ENCODE data around the gene HMG20B.

Gene HMG20B

DNA sequence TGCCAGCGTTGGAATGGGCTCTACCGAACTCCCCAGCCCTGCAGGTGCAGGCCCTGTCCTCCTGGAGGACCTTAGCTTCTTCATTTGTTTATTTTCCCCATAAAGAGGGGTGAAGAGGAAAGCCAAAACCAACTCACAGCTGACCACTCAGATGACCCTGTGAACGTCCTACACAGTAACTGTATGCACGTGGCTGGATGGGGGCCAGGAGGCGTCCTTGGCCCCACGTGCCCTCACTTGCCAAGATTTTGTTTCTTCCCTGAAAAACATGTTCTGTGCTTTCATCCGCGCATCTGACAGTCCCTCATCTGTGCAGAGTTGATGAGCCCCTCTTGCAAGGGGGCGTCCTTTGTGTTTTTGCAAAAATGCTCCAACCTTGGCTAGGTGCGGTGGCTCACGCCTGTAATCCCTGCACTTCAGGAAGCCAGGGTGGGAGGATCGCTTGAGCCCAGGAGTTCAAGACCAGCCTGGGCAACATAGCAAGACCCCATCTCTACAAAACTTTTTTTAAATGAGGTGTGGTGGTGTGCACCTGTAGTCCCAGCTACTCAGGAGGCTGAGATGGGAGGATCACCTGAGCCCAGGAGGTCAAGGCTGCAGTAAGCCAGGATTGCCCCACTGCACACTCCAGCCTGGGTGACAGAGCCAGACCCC, 39.1 kb upstream of the HMG20B start:
- Mint-ChIP-seq H3K4me1 (no peaks in the 10 kb centered on the region), H3K27me3 (no peaks in the 10 kb centered on the region), H3K36me3 (ENCODE audit: low read depth) (peaks cover 7% of the 10 kb centered on the region), H3K27ac (no peak overlapping the region), H3K4me3 (no peak overlapping the region), H3K9me3 (no peaks in the 10 kb centered on the region)
- DNase-seq (no peak), ATAC-seq (no peak)

DNA sequence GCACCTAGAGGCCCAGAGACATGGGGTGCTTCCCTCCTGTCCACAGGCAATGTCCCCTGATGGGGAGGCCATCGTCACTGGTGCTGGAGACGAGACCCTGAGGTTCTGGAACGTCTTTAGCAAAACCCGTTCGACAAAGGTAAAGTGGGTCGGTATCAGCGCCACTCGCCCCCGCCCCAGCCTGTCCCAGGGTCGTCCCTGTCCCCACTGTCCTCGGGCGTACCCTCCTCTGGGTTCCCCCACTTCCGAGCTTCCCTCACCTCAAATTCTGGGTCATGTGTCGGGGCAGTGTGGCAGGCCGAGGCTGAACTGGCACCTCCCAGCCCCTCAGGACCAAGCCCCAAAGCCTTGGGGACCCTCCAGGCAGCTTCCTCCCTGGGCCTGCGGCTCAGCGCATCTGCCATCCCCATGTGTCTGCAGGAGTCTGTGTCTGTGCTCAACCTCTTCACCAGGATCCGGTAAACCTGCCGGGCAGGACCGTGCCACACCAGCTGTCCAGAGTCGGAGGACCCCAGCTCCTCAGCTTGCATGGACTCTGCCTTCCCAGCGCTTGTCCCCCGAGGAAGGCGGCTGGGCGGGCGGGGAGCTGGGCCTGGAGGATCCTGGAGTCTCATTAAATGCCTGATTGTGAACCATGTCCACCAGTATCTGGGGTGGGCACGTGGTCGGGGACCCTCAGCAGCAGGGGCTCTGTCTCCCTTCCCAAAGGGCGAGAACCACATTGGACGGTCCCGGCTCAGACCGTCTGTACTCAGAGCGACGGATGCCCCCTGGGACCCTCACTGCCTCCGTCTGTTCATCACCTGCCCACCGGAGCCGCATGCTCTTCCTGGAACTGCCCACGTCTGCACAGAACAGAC, 38.1 kb upstream of the HMG20B start:
- Mint-ChIP-seq H3K27me3 (no peaks in the 10 kb centered on the region), H3K4me3 (no peak overlapping the region), H3K27ac (no peak overlapping the region), H3K9me3 (no peaks in the 10 kb centered on the region), H3K36me3 (ENCODE audit: low read depth) (peaks cover 8% of the 10 kb centered on the region), H3K4me1 (no peaks in the 10 kb centered on the region)
- ATAC-seq: no peak
- DNase-seq: no peak

DNA sequence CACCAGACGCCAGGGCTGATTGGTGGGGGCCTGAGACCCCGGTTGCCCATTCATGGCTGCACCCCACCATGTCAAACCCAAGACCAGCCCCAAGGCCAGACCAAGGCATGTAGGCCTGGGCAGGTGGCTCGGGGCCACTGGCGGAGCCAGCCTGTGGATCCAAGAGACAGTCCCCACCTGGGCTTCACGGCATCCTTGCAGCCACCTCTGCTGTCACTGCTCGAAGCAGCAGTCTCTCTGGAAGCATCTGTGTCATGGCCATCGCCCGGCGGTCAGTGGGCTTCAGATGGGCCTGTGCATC, 37.6 kb upstream of the HMG20B start:
- Mint-ChIP-seq H3K27me3 (no peaks in the 10 kb centered on the region), H3K4me3 (no peak overlapping the region), H3K27ac (no peak overlapping the region), H3K4me1 (no peaks in the 10 kb centered on the region), H3K9me3 (no peaks in the 10 kb centered on the region), H3K36me3 (ENCODE audit: low read depth) (peaks cover 12% of the 10 kb centered on the region)
- no peak for DNase-seq
- ATAC-seq: no peak

DNA sequence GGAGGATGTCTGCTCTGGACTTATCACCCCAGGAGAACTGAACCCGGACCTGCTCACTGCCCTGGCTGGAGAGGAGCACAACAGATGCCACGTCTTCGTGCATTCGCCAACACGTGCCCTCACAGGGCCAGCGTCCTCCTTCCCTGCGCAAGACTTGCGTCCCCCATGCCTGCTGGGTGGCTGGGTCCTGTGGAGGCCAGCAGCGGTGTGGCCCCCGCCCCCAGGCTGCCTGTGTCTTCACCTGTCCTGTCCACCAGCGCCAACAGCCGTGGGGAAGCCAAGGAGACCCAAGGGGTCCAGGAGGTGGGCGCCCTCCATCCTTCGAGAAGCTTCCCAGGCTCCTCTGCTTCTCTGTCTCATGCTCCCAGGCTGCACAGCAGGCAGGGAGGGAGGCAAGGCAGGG, 37.2 kb upstream of the HMG20B start:
- H3K4me1 Mint-ChIP-seq: no peaks in the 10 kb centered on the region
- H3K4me3 Mint-ChIP-seq: no peak overlapping the region
- no peak for DNase-seq
- ATAC-seq: no peak
- no peaks in the 10 kb centered on the region for H3K9me3 Mint-ChIP-seq
- H3K36me3 Mint-ChIP-seq (ENCODE audit: low read depth): peaks cover 12% of the 10 kb centered on the region
- no peaks in the 10 kb centered on the region for H3K27me3 Mint-ChIP-seq
- H3K27ac Mint-ChIP-seq: no peak overlapping the region

DNA sequence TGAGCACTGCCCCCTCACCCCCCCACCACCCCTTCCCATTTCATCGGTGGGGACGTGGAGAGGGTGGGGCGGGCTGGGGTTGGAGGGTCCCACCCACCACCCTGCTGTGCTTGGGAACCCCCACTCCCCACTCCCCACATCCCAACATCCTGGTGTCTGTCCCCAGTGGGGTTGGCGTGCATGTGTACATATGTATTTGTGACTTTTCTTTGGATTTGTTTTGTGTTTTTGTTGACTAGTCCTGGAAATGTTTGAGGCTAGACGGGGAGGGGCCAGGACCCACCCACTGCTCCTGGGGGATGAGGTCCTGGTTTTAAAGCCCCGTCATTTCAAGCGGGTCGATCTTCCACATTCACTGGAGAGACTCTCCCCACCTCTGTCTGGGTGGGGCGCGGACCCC, 36.8 kb upstream of the HMG20B start:
- ATAC-seq: no peak
- Mint-ChIP-seq H3K4me3 (no peak overlapping the region), H3K36me3 (ENCODE audit: low read depth) (peaks cover 12% of the 10 kb centered on the region), H3K27me3 (no peaks in the 10 kb centered on the region), H3K4me1 (no peaks in the 10 kb centered on the region), H3K9me3 (no peaks in the 10 kb centered on the region), H3K27ac (no peak overlapping the region)
- DNase-seq: no peak

DNA sequence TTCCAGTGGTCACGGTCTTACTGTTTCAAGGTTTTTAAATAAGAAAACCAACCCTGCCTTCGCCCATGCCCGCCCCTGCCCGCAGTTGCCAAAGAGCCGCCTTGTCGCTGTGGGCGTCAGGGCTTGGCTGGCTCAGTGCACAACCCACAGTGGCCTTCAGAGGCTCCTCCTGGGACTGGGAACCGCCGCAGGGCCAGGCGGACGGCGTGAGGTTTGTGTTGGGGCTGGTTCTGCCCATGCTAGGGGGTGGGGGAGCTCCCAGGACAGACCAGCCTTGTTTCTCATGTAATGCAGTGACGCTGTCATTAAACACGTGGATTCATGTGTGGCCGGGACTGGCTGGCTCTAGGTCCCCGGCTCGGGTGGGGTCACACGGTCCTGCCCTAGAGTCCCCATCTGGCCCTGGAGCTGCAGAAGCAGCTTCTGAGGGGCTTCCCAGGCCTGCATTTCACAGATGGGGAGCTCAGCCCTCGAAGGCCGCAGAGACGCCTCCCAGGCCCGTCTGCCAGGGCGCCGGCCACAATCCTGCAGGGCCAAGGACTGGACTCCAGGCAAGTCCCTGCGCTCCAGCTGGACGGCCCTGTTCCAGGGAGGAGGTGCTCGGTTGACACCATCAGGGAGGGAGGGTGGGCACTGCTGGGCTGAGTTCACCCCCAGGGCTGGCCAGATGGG, 36.2 kb upstream of the HMG20B start:
- ATAC-seq (no peak), DNase-seq (no peak)
- no peaks in the 10 kb centered on the region for H3K9me3 Mint-ChIP-seq
- no peak overlapping the region for H3K4me3 Mint-ChIP-seq
- H3K4me1 Mint-ChIP-seq: no peaks in the 10 kb centered on the region
- no peak overlapping the region for H3K27ac Mint-ChIP-seq
- no peaks in the 10 kb centered on the region for H3K27me3 Mint-ChIP-seq
- peaks cover 7% of the 10 kb centered on the region for H3K36me3 Mint-ChIP-seq (ENCODE audit: low read depth)

DNA sequence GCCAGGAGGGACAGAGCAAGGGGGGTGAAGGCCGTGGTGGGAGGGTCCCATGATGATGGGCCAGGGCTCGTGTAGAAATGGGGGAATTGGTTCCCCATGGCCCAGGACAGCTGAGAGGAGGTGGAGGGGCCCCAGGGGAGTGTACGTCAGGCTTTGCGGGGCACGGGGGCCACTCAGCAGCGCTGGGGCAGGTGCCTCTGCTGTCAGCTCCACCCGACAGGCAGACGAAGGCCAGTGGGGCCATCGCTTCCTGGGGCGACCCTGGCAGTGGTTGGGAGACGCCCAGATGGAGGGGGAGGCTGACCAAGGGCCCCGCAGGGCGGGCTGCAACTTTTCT, 35.7 kb upstream of the HMG20B start:
- DNase-seq (no peak), ATAC-seq (no peak)
- Mint-ChIP-seq H3K27me3 (no peaks in the 10 kb centered on the region), H3K4me3 (no peak overlapping the region), H3K36me3 (ENCODE audit: low read depth) (peaks cover 7% of the 10 kb centered on the region), H3K9me3 (no peaks in the 10 kb centered on the region), H3K27ac (no peak overlapping the region), H3K4me1 (no peaks in the 10 kb centered on the region)

DNA sequence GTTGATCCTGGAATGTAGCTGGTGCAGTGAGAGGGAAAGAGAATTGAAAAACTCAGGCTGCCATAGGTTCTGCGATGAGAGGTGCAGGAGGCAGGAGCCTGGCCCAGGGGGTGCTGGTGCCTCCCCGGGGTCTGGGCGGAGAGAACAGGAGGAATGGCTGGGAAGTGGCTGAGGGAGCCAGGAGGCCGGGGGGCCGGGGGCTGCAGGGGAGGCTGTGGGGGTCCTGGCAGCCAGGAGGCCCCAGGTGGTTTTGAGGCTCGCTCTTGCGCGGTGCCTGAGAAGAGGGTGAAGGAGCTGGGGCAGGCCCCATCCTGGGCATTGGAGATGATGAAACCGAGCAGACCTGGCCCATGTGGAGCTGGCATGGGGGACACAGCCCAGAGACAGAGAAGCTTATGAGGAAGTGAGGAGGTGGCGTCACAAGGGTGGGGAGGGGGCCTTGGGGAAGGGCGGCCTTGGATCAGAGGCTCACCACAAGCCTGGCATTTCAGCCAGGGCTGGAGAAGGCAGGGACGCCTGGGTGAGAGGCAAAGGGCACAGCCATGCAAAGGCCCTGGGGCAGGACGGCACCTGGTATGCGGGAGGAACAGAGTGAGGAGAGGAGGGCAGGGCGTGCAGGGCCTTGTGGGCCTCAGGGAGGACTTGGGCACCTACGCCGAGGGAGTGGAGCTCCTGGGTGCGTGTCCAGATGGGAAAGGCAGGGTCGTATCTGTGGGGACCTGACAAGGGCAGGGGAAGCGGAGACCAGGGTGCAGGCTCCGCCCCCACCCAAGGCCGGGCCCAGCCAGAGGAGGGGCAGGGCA, 35.1 kb upstream of the HMG20B start:
- H3K4me3 Mint-ChIP-seq: no peak overlapping the region
- H3K36me3 Mint-ChIP-seq (ENCODE audit: low read depth): peaks cover 7% of the 10 kb centered on the region
- ATAC-seq (peak; percentile 15), DNase-seq (no peak)
- no peaks in the 10 kb centered on the region for H3K9me3 Mint-ChIP-seq
- no peaks in the 10 kb centered on the region for H3K27me3 Mint-ChIP-seq
- H3K4me1 Mint-ChIP-seq: no peaks in the 10 kb centered on the region
- H3K27ac Mint-ChIP-seq: no peak overlapping the region

DNA sequence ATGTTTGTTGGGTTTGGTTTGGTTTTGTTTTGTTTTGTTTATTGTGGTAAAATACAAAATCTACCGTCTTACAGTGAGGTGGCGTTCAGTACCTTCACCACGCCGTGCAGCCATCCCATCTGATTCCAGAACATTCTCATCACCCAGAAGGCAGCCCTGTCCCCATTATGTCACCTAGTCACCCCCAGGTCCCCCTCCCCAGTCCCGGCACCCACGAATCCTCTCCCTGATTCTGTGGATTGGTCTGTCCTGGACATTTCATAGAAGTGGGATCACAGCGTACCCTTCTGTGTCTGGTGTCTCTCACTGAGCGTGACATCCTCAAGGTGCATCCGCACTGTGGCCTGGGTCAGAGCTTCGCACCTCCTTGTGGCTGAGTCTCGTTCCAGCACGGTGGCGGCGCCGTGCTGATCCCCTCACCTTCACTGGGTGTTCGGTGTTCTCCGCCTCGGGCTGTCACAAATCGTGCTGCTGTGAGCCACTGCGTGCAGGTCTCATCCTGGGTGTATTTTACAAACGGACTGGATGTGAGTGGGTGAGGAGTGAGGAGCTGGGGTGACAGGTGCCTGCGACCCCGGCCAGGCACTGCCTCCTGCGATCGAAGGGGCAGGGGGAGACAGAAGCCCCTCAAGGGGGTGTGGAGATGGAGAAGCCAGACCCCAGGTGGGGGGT, 34.4 kb upstream of the HMG20B start:
- no peaks in the 10 kb centered on the region for H3K27me3 Mint-ChIP-seq
- no peaks in the 10 kb centered on the region for H3K9me3 Mint-ChIP-seq
- DNase-seq (no peak), ATAC-seq (peak; percentile 3)
- H3K27ac Mint-ChIP-seq: no peak overlapping the region
- H3K36me3 Mint-ChIP-seq (ENCODE audit: low read depth): peaks cover 7% of the 10 kb centered on the region
- no peak overlapping the region for H3K4me3 Mint-ChIP-seq
- H3K4me1 Mint-ChIP-seq: no peaks in the 10 kb centered on the region

DNA sequence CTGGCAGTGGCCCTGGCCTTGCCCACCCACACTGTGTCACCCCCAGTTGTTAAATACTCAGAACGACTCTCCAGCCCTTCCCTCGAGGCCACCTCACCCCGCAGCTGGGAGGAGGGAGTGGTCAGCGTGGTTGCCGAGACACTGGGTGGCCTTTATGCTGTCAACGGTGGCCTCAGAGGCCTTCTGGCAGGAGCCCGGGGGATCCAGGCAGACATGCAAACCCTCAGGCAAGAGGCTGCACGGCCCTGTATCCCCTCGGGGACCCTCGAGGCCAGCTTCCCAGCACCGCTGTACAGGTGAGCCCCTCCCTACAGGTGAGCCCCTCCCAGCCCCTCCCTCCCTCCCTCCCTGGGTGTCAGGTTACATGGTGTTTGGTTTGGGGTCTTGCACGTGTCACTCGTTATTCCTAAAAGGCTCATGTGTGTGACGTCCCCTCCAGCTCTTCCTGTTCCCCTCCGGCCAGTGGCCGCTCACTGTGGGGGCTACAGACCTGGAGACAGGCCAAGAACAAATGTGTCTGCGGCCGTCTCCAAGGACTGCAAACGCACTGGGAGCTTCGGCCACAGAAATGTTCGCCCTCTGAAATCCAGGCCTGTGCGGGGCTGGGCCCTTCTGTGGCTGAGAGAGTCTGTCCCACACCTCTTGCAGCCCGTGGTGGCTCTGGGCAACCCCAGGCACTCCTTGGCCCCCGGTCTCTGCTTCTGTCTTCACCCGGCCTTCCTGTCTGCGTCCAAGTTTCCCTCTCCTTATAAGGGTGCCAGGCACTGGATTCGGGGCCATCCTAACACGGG, 33.6 kb upstream of the HMG20B start, which contains the start of gene TEKTIP1:
TEKTIP1 (plus strand) TSS at position 210 of the 791 bp plus-strand sequence; CDS start at position 214, 4 bp downstream.
- Mint-ChIP-seq H3K9me3 (no peaks in the 10 kb centered on the region), H3K27ac (no peak within 1 kb of the TSS), H3K4me1 (no peaks in the 10 kb centered on the region), H3K36me3 (ENCODE audit: low read depth) (peaks cover 5% of the 10 kb centered on the region), H3K27me3 (no peaks in the 10 kb centered on the region), H3K4me3 (no peak within 1 kb of the TSS)
- DNase-seq: no peak
- peak; percentile 9 for ATAC-seq

DNA sequence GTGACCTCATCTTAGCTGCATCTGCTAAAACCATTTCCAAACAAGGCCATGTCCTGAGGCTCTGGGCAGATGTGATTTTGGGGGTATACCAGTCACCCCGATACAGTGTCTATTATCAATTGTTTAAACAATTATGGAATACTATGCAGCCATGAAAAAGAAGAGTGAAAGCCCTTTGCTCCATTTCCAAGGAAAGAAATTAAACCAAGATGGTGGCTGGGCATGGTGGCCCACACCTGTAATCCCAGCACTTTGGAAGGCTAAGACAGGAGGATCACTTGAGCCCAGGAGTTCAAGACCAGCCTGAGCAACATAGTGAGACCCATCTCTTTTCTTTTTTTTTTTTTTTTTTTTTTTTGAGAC, 33.0 kb upstream of the HMG20B start:
- ATAC-seq (no peak), DNase-seq (no peak)
- H3K27me3 Mint-ChIP-seq: no peaks in the 10 kb centered on the region
- H3K27ac Mint-ChIP-seq: no peak overlapping the region
- H3K4me1 Mint-ChIP-seq: no peaks in the 10 kb centered on the region
- no peaks in the 10 kb centered on the region for H3K9me3 Mint-ChIP-seq
- peaks cover 5% of the 10 kb centered on the region for H3K36me3 Mint-ChIP-seq (ENCODE audit: low read depth)
- no peak overlapping the region for H3K4me3 Mint-ChIP-seq

DNA sequence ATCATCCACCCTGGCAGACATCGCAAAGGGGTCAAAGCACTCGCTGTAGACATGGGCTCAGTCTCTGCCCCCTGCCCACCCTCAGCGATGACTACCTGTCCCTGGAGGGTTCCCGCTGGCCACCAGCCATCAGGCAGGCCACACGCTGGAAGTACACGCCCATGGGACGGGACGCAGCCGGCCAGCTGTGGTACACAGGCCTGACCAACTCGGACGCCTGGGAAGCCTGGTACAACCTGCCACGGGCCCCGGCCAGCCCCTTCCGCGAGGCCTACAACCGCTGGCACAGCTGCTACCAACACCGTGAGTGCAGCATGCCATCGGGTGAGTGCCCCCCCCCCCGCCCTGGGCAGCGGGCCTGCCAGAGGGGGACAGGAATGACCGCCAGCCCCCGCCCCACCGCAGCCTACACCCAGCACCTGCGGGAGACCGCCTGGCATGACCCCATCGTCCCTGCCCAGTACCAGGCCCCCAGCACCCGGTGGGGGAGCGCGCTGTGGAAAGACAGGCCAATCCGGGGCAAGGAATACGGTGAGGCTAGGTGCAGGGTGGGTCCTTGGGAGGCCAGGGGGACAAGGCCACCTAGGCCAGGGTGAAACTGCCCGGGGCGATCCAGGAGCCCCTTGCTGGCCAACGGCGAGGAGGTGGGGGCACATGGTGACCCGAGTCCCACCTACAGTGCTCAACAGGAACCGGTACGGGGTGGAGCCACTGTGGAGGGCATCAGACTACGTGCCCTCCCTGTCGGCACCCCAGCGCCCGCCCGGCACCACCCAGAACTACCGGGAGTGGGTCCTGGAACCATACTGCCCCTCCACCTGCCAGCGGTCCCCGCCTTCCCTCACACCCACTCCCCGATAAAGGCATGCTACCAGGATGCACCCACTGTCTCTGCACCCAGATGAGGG, 29.3 kb upstream of the HMG20B start:
- DNase-seq (no peak), ATAC-seq (no peak)
- peaks cover 8% of the 10 kb centered on the region for H3K36me3 Mint-ChIP-seq (ENCODE audit: low read depth)
- H3K9me3 Mint-ChIP-seq: no peaks in the 10 kb centered on the region
- H3K4me1 Mint-ChIP-seq: peaks cover 10% of the 10 kb centered on the region
- no peak overlapping the region for H3K4me3 Mint-ChIP-seq
- H3K27ac Mint-ChIP-seq: no peak overlapping the region
- no peaks in the 10 kb centered on the region for H3K27me3 Mint-ChIP-seq

DNA sequence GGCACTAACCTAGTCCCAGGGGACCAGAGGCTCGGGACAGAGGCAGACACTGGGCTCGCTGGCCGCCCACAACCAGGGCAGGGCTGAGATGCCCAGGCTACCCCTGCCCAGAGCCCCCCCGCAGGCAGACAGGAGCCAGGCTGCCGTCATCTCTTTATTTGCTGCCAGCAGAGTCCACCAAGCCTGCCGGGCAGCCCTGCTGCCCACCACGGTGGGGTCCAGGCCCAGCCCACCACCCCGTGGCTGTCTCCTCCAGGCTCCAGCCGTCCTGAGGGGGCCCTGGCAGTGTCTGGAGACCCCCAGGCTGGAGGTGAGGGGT, 28.7 kb upstream of the HMG20B start:
- DNase-seq (no peak), ATAC-seq (no peak)
- no peak overlapping the region for H3K4me3 Mint-ChIP-seq
- H3K27me3 Mint-ChIP-seq: no peaks in the 10 kb centered on the region
- peaks cover 10% of the 10 kb centered on the region for H3K4me1 Mint-ChIP-seq
- H3K9me3 Mint-ChIP-seq: no peaks in the 10 kb centered on the region
- no peak overlapping the region for H3K27ac Mint-ChIP-seq
- peaks cover 8% of the 10 kb centered on the region for H3K36me3 Mint-ChIP-seq (ENCODE audit: low read depth)
